PC-3 (cell line): ENCODE data around the gene ATP13A5. TPM values are rescaled to one million over a fixed set of nuclear protein-coding genes. Genes with fewer than 3 reads are reported as not detected.

ENCODE experiments used
- ATAC-seq: fragments of 200-7000 bp; cut with Tn5 transposase; 2 replicates; pipeline ENCODE4 v1.9.1; 2020; ENCODE audit warnings: mild to moderate bottlenecking, moderate library complexity
- BruUV-seq: library from RNA; stranded (reverse); fragments of 400-500 nt; replicated peaks from 2 replicates; lab custom pipeline; 2021; lab: Mats Ljungman, UMichigan
- CTCF ChIA-PET: fragments of 300-600 bp; sonication (Branson Sonifier 250); formaldehyde crosslinking; loops from one replicate; lab custom pipeline; 2022; ENCODE audit warnings: antibody characterized with exemption; lab: Charles Lee
- POLR2A ChIA-PET: fragments of 300-600 bp; sonication (Branson Sonifier 250); formaldehyde crosslinking; loops from one replicate; lab custom pipeline; 2022; ENCODE audit warnings: antibody characterized with exemption; ENCODE audit not compliant: unreplicated experiment; lab: Charles Lee
- DNase-seq: peaks from one replicate; pipeline ENCODE4 v3.0.0-alpha.2; 2015
- H2AFZ ChIP-seq: fragments of 300-600 bp; sonication (generic); 2 replicates; pipeline ENCODE4 v1.6.0; 2016; ENCODE audit warnings: antibody characterized with exemption, low read length
- H3F3A ChIP-seq: fragments of 300-600 bp; sonication (generic); one replicate; pipeline ENCODE4 v1.6.0; 2017; ENCODE audit warnings: antibody characterized with exemption, low read length, control low read depth, mild to moderate bottlenecking; ENCODE audit not compliant: unreplicated experiment
- H3K27ac ChIP-seq: fragments of 300-600 bp; sonication (generic); 2 replicates; pipeline ENCODE4 v1.5.1; 2016; ENCODE audit warnings: mild to moderate bottlenecking, low read length
- H3K27me3 ChIP-seq: fragments of 300-600 bp; sonication (generic); 2 replicates; pipeline ENCODE4 v1.6.1; 2016; ENCODE audit warnings: low read length, mixed read lengths
- H3K36me3 ChIP-seq: fragments of 300-600 bp; sonication (generic); 2 replicates; pipeline ENCODE4 v1.6.1; 2016; ENCODE audit warnings: low read depth, mixed run types, low read length, mixed read lengths
- H3K4me1 ChIP-seq: fragments of 300-600 bp; sonication (generic); 2 replicates; pipeline ENCODE4 v1.5.1; 2016; ENCODE audit warnings: low read length; ENCODE audit not compliant: insufficient read depth
- H3K4me2 ChIP-seq: fragments of 300-600 bp; sonication (generic); 2 replicates; pipeline ENCODE4 v1.6.0; 2016; ENCODE audit warnings: low read length
- H3K4me3 ChIP-seq: fragments of 300-600 bp; sonication (generic); 2 replicates; pipeline ENCODE4 v1.5.1; 2016; ENCODE audit warnings: mild to moderate bottlenecking, low read length, mixed read lengths
- H3K79me2 ChIP-seq: fragments of 300-600 bp; sonication (generic); 2 replicates; pipeline ENCODE4 v1.6.1; 2017; ENCODE audit warnings: low read length, mixed read lengths
- H3K9ac ChIP-seq: fragments of 300-600 bp; sonication (generic); 2 replicates; pipeline ENCODE4 v1.6.0; 2016; ENCODE audit warnings: mild to moderate bottlenecking, low read length
- H3K9me2 ChIP-seq: fragments of 300-600 bp; sonication (generic); replicated peaks from 2 replicates; pipeline ENCODE4 v1.6.1; 2016; ENCODE audit warnings: mixed run types, low read length, mixed read lengths
- H3K9me3 ChIP-seq: fragments of 300-600 bp; sonication (generic); 2 replicates; pipeline ENCODE4 v1.6.1; 2016; ENCODE audit warnings: low read length, mixed read lengths
- H4K20me1 ChIP-seq: fragments of 300-600 bp; sonication (generic); 2 replicates; pipeline ENCODE4 v1.6.1; 2016; ENCODE audit warnings: low read length, mixed read lengths
- EZH2 ChIP-seq: fragments of 300-600 bp; sonication (generic); IDR thresholded peaks from one replicate; pipeline ENCODE4 v1.6.1; 2017; ENCODE audit warnings: antibody characterized with exemption, mild to moderate bottlenecking, low read length; ENCODE audit not compliant: unreplicated experiment
- EZH2phosphoT487 ChIP-seq: fragments of 300-600 bp; sonication (generic); IDR thresholded peaks from 2 replicates; pipeline ENCODE4 v1.6.1; 2018; ENCODE audit warnings: mild to moderate bottlenecking, antibody characterized with exemption, low read length, borderline replicate concordance
- intact Hi-C: fragments of 100-400 bp; cut with micrococcal nuclease; formaldehyde crosslinking; loops from 2 replicates; pipeline ENCODE4 v1.9.0; 2023
- total RNA-seq: library from RNA; depleted of rRNA; stranded (reverse); fragments of >200 nt; gene quantifications from 2 replicates; pipeline ENCODE4 v1.2.3, GENCODE V29; 2014
- TF ChIP-seq, protein P1 (sequence below): fragments of 300-600 bp; sonication (generic); conservative IDR thresholded peaks from 2 replicates; pipeline ENCODE4 v1.5.1; 2017; ENCODE audit warnings: antibody characterized with exemption, low read depth, mild to moderate bottlenecking, low read length

ATP13A5 gene
- total RNA-seq, 1 experiment from 2014 or later = not detected

DNA sequence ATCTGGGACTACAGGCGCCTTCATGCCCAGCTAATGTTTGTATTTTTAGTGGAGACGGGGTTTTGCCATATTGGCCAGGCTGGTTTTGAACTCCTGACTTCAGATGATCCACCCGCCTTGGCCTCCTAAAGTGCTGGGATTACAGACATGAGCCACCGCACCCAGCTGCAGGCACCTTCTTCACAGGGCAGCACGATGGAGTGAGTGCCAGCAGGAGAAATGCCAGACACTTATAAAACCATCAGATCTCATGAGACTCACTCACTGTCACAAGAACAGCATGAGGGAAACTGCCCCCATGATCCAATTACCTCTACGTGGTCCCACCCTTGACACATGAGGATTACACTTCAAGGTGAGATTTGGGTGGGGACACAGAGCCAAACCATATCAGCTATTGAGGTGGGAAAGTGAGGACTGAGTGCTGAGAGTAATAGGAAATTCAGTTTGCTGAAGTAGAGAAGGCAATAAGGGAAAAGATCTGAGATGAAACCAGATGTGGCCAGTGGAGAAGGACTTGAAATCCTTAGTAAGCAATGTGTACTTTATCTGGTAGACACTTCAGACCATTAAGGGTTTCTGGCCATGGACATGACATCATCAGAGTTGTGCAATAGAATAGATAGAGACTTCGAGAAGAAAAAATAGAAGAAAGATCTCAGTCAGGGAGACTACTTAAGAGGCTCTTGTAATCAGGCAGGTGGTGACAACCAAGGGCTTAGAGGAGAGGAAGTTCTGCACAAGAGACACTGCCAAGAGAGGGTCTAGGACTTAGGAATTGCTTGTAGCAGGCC lies 18.1 kb upstream of the ATP13A5 start:
- CTCF ChIA-PET = no interaction called here
- no peaks in the 10 kb centered on the region for H3K36me3 ChIP-seq
- no peak overlapping the region for H3K4me3 ChIP-seq
- H3K9me2 ChIP-seq = no peaks in the 10 kb centered on the region
- H3K9me3 ChIP-seq = no peaks in the 10 kb centered on the region
- ATAC-seq (no peak), DNase-seq (no peak)
- H3F3A ChIP-seq = no peaks in the 10 kb centered on the region
- POLR2A ChIA-PET = no interaction called here
- H3K79me2 ChIP-seq = no peaks in the 10 kb centered on the region
- H3K4me2 ChIP-seq = no peak overlapping the region
- intact Hi-C loops = no loop called here
- H3K27ac ChIP-seq = no peak overlapping the region
- H3K27me3 ChIP-seq = peaks cover 33% of the 10 kb centered on the region
- H4K20me1 ChIP-seq = no peaks in the 10 kb centered on the region
- BruUV-seq = no TSS peak
- no peak overlapping the region for H2AFZ ChIP-seq
- no peak overlapping the region for H3K9ac ChIP-seq
- TF ChIP-seq, protein P1, sequence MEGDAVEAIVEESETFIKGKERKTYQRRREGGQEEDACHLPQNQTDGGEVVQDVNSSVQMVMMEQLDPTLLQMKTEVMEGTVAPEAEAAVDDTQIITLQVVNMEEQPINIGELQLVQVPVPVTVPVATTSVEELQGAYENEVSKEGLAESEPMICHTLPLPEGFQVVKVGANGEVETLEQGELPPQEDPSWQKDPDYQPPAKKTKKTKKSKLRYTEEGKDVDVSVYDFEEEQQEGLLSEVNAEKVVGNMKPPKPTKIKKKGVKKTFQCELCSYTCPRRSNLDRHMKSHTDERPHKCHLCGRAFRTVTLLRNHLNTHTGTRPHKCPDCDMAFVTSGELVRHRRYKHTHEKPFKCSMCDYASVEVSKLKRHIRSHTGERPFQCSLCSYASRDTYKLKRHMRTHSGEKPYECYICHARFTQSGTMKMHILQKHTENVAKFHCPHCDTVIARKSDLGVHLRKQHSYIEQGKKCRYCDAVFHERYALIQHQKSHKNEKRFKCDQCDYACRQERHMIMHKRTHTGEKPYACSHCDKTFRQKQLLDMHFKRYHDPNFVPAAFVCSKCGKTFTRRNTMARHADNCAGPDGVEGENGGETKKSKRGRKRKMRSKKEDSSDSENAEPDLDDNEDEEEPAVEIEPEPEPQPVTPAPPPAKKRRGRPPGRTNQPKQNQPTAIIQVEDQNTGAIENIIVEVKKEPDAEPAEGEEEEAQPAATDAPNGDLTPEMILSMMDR = no peak
- TF ChIP-seq EZH2 (no peak), EZH2phosphoT487 (no peak)
- H3K4me1 ChIP-seq = no peaks in the 10 kb centered on the region

DNA sequence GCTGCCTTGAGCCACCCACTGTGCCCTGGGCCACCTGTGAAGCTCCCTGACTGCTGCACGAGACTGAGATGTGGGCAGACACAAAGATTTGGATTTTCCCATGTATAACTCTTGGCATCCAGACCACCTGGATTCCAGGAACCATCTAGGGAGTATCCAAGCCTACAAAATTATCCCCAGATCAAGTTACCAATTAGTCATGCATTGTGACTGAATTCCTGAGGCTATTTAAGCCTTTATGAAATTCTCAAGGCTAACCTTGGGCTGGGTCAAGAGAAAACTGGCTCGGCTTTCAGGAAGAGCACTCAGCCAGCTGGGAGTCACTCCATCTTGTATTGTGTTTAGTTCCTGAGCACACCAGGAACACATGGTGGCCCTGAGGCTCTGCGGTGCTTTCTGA lies 13.3 kb upstream of the ATP13A5 start:
- Histone ChIP-seq H3K9ac (no peak overlapping the region), H3K79me2 (no peaks in the 10 kb centered on the region), H3K9me3 (no peaks in the 10 kb centered on the region), H3K9me2 (no peaks in the 10 kb centered on the region), H3K27me3 (peaks cover 32% of the 10 kb centered on the region), H3K36me3 (no peaks in the 10 kb centered on the region), H3K27ac (no peak overlapping the region), H3K4me2 (no peak overlapping the region), H3K4me1 (no peaks in the 10 kb centered on the region), H3K4me3 (no peak overlapping the region), H4K20me1 (no peaks in the 10 kb centered on the region), H2AFZ (no peak overlapping the region), H3F3A (no peaks in the 10 kb centered on the region)
- TF ChIP-seq EZH2phosphoT487 = no peak
- TF ChIP-seq, protein P1 = no peak
- ATAC-seq (no peak), DNase-seq (peak; percentile 58)
- BruUV-seq = no TSS peak
- POLR2A ChIA-PET = interaction anchor here (0.5 kb wide), 1 partner anchor 36 kb away, joined by 5 read pairs; no protein-coding TSS in a partner anchor
- intact Hi-C loops = no loop called here
- CTCF ChIA-PET = no interaction called here

DNA sequence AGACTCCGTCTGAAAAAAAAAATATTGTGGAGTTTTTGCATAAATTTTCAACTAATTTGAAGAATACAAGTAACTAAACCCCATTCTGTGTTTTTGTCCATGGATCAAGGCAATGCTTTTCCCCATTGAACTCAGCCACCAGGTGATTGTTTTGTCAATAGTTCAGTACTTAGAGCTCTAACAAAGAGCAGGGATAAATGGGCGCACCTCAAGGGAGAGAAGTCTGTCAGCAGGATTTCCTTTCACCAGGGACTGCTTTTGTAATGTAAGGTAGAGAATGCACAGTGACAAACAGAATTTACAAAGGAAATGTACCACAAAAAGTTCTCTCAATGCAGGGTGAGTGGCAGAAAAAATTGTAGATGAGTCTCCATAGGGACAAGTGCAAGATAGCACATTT lies 10.8 kb upstream of the ATP13A5 start:
- Histone ChIP-seq H3K79me2 (no peaks in the 10 kb centered on the region), H3K9ac (no peak overlapping the region), H3K4me3 (no peak overlapping the region), H3K4me1 (no peaks in the 10 kb centered on the region), H3K9me3 (no peaks in the 10 kb centered on the region), H3K4me2 (no peak overlapping the region), H3K27ac (no peak overlapping the region), H3K27me3 (peaks cover 47% of the 10 kb centered on the region), H3K36me3 (no peaks in the 10 kb centered on the region), H3K9me2 (no peaks in the 10 kb centered on the region), H4K20me1 (no peaks in the 10 kb centered on the region), H3F3A (no peaks in the 10 kb centered on the region), H2AFZ (no peak overlapping the region)
- intact Hi-C loops = no loop called here
- BruUV-seq = no TSS peak
- POLR2A ChIA-PET = no interaction called here
- CTCF ChIA-PET = no interaction called here
- ATAC-seq (no peak), DNase-seq (no peak)
- TF ChIP-seq, protein P1 = no peak
- TF ChIP-seq EZH2 (no peak), EZH2phosphoT487 (no peak)
